GM10266 (cell line): Measurements from ENCODE around the gene RREB1.

ENCODE experiments used
- DNase-seq: peaks from one replicate; pipeline ENCODE4 v3.0.0; 2012; ENCODE audit errors: extremely low spot score
- CTCF ChIP-seq: IDR thresholded peaks from 2 replicates; pipeline ENCODE4 v1.5.1; 2012; ENCODE audit warnings: mild to moderate bottlenecking, low read depth; ENCODE audit not compliant: control insufficient read depth, insufficient read depth; ENCODE audit errors: missing control alignments

RREB1 gene

DNA sequence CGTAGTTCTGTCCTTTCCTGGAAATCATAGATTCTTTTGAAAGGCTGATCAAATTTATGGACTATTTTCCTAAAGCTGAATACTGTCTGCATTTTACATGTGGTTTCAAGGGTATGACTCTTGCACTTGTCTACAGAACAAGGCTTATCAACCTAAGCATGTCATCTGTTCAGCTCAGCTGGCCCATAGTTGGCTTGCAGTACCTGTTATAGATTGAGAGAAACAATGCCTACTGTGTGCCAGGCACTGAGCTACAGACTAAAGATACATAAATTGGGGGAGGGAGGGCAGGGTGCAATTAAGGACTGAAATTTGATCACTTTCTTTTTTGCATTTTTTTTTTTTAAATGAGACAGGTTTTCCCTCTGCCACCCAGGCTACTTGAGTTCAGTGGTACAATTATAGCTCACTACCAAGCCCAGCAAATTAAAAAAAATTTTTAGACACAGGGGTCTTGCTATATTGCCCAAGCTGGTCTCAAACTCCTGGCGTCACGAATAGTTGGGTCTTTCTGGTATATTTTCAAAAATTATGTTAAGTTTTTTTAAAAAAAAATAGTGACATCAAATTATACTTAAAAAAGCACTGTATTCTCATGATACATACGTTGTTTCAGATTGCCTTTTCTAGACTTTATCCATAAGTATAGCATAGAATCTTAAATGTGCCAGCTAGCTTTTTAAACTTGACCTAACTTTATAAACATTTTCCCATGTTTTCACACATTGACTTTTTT lies 52.2 kb downstream of the RREB1 start:
- no peak for DNase-seq
- TF ChIP-seq CTCF: no peak

- no peak for DNase-seq
- TF ChIP-seq CTCF: no peak
Observed at GRCh38 chr6:7161253-7161623, 53.5 kb downstream of the RREB1 start.

DNA sequence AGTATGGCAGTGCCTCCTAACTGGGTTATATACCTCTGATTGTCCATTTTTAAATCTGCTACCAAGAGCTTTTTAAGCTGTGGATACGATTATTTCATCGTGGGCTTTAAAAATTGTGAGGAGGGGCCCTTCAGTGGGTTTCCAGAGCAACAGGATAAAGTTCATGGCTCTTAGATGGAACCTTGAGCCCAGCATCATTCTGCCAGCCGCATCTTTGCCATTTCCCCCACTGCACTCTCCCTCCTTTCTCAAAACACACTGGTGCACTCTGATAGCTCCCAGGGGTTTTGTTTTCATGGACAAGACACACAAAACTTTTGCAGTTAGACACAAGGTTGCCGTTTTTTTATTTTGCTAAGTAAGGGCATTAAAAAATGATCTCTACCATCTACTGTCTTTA lies 54.1 kb downstream of the RREB1 start:
- DNase-seq: no peak
- no peak for TF ChIP-seq CTCF

GRCh38 chr6:7163661-7164071 lies 55.9 kb downstream of the RREB1 start:
- no peak for TF ChIP-seq CTCF
- no peak for DNase-seq

DNA sequence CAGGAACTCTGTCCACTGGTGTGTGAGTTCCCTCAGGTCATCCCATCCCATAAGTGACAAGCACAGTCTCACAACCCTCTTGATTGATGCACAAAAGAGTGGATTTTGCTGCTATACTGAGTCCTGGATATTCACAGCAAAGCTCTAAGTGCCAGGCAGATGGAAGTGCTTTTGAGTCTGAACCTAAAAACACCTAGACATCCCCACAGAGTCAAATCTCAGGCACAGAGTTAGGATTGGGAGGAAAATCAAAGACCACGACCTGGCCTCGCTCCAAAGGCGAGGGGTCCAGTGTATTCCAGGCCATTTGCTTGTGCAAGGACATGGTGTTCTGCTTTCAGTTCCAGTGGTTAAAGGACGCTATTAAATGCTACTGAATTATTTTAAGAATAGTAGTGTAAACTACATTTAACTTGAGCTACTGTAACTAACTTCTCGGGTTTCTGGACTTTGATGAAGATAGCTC lies 56.8 kb downstream of the RREB1 start:
- TF ChIP-seq CTCF: no peak
- DNase-seq: no peak

DNA sequence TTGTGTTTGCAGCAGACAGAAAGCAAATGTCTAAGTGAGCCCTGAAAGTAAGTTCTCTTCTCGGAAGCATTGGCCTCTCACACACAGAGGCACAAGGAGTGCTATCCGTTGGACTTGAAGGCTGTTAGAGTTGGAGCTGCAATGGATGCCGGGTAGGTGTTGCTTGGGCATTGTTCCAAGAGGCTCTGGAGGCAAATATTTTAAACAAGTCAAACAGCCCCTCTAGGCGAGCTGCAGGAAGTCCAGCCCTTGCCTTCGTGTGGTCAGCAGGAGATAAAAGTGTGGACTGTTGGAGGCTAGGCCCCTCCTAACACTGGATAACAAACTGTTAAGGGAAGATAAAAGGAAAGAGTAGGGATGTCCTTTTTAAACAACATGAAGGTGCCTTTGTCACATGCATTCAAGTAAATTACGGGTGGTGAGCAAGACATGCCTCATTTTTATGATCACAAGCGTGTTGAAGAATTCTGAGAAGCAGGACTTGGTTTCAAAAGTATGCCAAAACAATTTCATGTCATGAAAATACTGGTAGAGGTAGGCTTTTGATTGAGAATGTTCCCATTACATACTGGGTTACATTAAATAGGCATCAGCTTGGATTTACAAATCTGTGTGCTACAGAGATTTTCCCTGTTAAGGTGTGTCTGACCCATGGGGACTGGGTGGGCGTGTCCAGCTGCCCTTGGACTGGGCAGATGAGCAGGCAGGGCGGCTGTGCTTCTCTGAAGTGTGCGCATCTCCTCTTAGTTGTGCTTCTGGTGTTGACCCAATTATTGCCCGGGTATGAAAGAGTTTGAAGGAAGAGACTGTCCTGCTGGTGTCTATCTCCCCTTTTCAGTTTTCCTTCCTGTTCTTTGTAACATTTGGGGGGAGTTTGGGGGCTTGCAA lies 57.5 kb downstream of the RREB1 start:
- TF ChIP-seq CTCF: no peak
- no peak for DNase-seq

GRCh38 chr6:7165890-7166267 lies 58.1 kb downstream of the RREB1 start:
- no peak for DNase-seq
- TF ChIP-seq CTCF: no peak
